Measurements from ENCODE around the gene AKNA.

DNA sequence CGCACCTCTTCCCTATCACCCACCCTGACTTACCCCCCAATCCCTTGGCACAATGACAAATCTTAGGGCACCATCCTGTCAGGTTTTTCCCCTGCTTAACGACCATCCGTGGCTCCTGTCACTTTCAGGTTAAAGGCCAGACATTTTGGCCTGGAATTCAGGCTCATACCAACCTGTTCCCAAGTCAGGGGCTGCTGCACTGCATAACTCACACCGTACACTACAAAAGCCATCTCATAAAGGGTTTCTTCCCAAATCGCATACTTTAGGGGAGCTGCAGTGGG lies 7.5 kb upstream of the AKNA start:
- no peak for TF ChIP-seq POLR2A (IDR thresholded peaks at IDR 0.05)
- TF ChIP-seq, protein P1, sequence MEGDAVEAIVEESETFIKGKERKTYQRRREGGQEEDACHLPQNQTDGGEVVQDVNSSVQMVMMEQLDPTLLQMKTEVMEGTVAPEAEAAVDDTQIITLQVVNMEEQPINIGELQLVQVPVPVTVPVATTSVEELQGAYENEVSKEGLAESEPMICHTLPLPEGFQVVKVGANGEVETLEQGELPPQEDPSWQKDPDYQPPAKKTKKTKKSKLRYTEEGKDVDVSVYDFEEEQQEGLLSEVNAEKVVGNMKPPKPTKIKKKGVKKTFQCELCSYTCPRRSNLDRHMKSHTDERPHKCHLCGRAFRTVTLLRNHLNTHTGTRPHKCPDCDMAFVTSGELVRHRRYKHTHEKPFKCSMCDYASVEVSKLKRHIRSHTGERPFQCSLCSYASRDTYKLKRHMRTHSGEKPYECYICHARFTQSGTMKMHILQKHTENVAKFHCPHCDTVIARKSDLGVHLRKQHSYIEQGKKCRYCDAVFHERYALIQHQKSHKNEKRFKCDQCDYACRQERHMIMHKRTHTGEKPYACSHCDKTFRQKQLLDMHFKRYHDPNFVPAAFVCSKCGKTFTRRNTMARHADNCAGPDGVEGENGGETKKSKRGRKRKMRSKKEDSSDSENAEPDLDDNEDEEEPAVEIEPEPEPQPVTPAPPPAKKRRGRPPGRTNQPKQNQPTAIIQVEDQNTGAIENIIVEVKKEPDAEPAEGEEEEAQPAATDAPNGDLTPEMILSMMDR (IDR thresholded peaks at IDR 0.05), result no peak
- no peak for TF ChIP-seq EP300 (IDR thresholded peaks at IDR 0.05)
- TF ChIP-seq POLR2AphosphoS5 (IDR thresholded peaks at IDR 0.05), result no peak
